IMR-90 (cell line): ENCODE results near the gene ROGDI. TPM values are rescaled to one million over a fixed set of nuclear protein-coding genes. Genes with fewer than 3 reads are reported as not detected.

ENCODE experiments used
- ATAC-seq: fragments of 200-7000 bp; cut with Tn5 transposase; 2 replicates; pipeline ENCODE4 v1.9.1; 2020; ENCODE audit warnings: low read depth, mild to moderate bottlenecking, moderate library complexity
- BruUV-seq: library from RNA; stranded (reverse); fragments of 400-500 nt; replicated peaks from 2 replicates; lab custom pipeline; 2021; lab: Mats Ljungman, UMichigan
- CTCF ChIA-PET: fragments of 300-600 bp; formaldehyde crosslinking; extraction: SDS; loops from one replicate; lab custom pipeline; 2021; ENCODE audit warnings: antibody characterized with exemption; lab: Yijun Ruan, JAX
- POLR2A ChIA-PET: fragments of 300-600 bp; sonication (Branson Sonifier 250); formaldehyde crosslinking; loops from one replicate; lab custom pipeline; 2022; ENCODE audit warnings: antibody characterized with exemption; ENCODE audit not compliant: unreplicated experiment; lab: Charles Lee
- DNase-seq: peaks from one replicate; pipeline ENCODE4 v3.0.0; 2013
- H2AFZ ChIP-seq: replicated peaks from 2 replicates; pipeline ENCODE3; 2013; ENCODE audit warnings: low read length, mild to moderate bottlenecking; ENCODE audit not compliant: poor library complexity
- H2AK5ac ChIP-seq: 2 replicates; pipeline ENCODE4 v1.6.1; 2013; ENCODE audit warnings: low read depth, low read length, inconsistent platforms
- H2AK9ac ChIP-seq: replicated peaks from 2 replicates; pipeline ENCODE3; 2013; ENCODE audit warnings: mild to moderate bottlenecking, low read depth, low read length, moderate library complexity; ENCODE audit not compliant: poor library complexity
- H2BK120ac ChIP-seq: 2 replicates; pipeline ENCODE4 v1.6.1; 2013; ENCODE audit warnings: low read depth, low read length, inconsistent platforms
- H2BK15ac ChIP-seq: 3 replicates; pipeline ENCODE4 v1.6.1; 2013; ENCODE audit warnings: low read depth, low read length, inconsistent platforms
- H2BK20ac ChIP-seq: 2 replicates; pipeline ENCODE4 v1.6.1; 2013; ENCODE audit warnings: low read depth, mild to moderate bottlenecking, inconsistent platforms, low read length, moderate library complexity
- H2BK5ac ChIP-seq: 2 replicates; pipeline ENCODE4 v1.6.1; 2013; ENCODE audit warnings: mild to moderate bottlenecking, low read depth, low read length, inconsistent platforms; ENCODE audit not compliant: poor library complexity, severe bottlenecking
- H3K14ac ChIP-seq: replicated peaks from 2 replicates; pipeline ENCODE4 v1.6.1; 2013; ENCODE audit warnings: low read depth, low read length, inconsistent platforms
- H3K18ac ChIP-seq: 2 replicates; pipeline ENCODE4 v1.6.1; 2013; ENCODE audit warnings: low read depth, low read length, control low read depth
- H3K23ac ChIP-seq: 2 replicates; pipeline ENCODE4 v1.6.1; 2013; ENCODE audit warnings: low read depth, low read length, inconsistent platforms
- H3K27ac ChIP-seq: 2 replicates; pipeline ENCODE4 v1.5.1; 2013; ENCODE audit warnings: mild to moderate bottlenecking, control low read depth, low read length; ENCODE audit not compliant: insufficient read depth
- H3K27me3 ChIP-seq: 2 replicates; pipeline ENCODE4 v1.6.1; 2013; ENCODE audit warnings: low read length; ENCODE audit not compliant: control insufficient read depth, insufficient read depth
- H3K36me3 ChIP-seq: 2 replicates; pipeline ENCODE4 v1.6.1; 2013; ENCODE audit warnings: low read length, mixed read lengths; ENCODE audit not compliant: control insufficient read depth, insufficient read depth
- H3K4ac ChIP-seq: 2 replicates; pipeline ENCODE4 v1.6.1; 2013; ENCODE audit warnings: low read depth, low read length, inconsistent platforms
- H3K4me1 ChIP-seq: 2 replicates; pipeline ENCODE4 v1.6.1; 2013; ENCODE audit warnings: low read length, mixed read lengths; ENCODE audit not compliant: control insufficient read depth, insufficient read depth
- H3K4me2 ChIP-seq: 2 replicates; pipeline ENCODE4 v1.6.1; 2013; ENCODE audit warnings: low read depth, mild to moderate bottlenecking, control low read depth, low read length, moderate library complexity
- H3K4me3 ChIP-seq: 2 replicates; pipeline ENCODE4 v1.5.1; 2013; ENCODE audit warnings: low read depth, mild to moderate bottlenecking, control low read depth, low read length, moderate library complexity; ENCODE audit not compliant: insufficient read depth
- H3K56ac ChIP-seq: 2 replicates; pipeline ENCODE4 v1.6.1; 2013; ENCODE audit warnings: low read length, inconsistent platforms; ENCODE audit not compliant: insufficient read depth; ENCODE audit errors: extremely low read depth
- H3K79me1 ChIP-seq, 2 experiments: 2 replicates each; pipeline ENCODE4 v1.6.1; 2013; ENCODE audit warnings: low read length in 2 of 2, inconsistent platforms in 1 of 2, low read depth in 1 of 2
- H3K9ac ChIP-seq: 2 replicates; pipeline ENCODE4 v1.6.1; 2013; ENCODE audit warnings: low read depth, low read length, control low read depth
- H3K9me1 ChIP-seq: 2 replicates; pipeline ENCODE4 v1.6.1; 2013; ENCODE audit warnings: low read length, inconsistent platforms; ENCODE audit not compliant: insufficient read depth
- H3K9me3 ChIP-seq: 2 replicates; pipeline ENCODE4 v1.6.1; 2013; ENCODE audit warnings: low read length; ENCODE audit not compliant: control insufficient read depth, insufficient read depth
- H4K20me1 ChIP-seq: 2 replicates; pipeline ENCODE4 v1.6.1; 2013; ENCODE audit warnings: low read length, inconsistent platforms; ENCODE audit not compliant: insufficient read depth
- H4K5ac ChIP-seq: 2 replicates; pipeline ENCODE4 v1.6.1; 2013; ENCODE audit warnings: mild to moderate bottlenecking, low read depth, low read length, control low read depth
- H4K8ac ChIP-seq, 2 experiments: 2 replicates each; pipeline ENCODE4 v1.6.1; 2013; ENCODE audit warnings: low read depth in 2 of 2, low read length in 2 of 2, control low read depth in 1 of 2, inconsistent platforms in 1 of 2
- H4K91ac ChIP-seq: 2 replicates; pipeline ENCODE4 v1.6.1; 2013; ENCODE audit warnings: low read depth, low read length, inconsistent platforms; ENCODE audit not compliant: insufficient read depth
- CEBPB ChIP-seq: IDR thresholded peaks from 2 replicates; pipeline ENCODE4 v1.6.1; 2012; ENCODE audit warnings: low read depth, low read length, improper control_type of control experiment
- CHD1 ChIP-seq: IDR thresholded peaks from 2 replicates; pipeline ENCODE4 v1.6.1; 2012; ENCODE audit warnings: low read depth, low read length, improper control_type of control experiment
- MXI1 ChIP-seq: IDR thresholded peaks from 2 replicates; pipeline ENCODE4 v1.6.1; 2012; ENCODE audit warnings: low read depth, mild to moderate bottlenecking, low read length, moderate library complexity, borderline replicate concordance
- NFE2L2 ChIP-seq: fragments of 150-350 bp; IDR thresholded peaks from 2 replicates; pipeline ENCODE4 v1.6.1; 2016; ENCODE audit warnings: low read depth, mild to moderate bottlenecking, low read length
- POLR2A ChIP-seq: IDR thresholded peaks from 2 replicates; pipeline ENCODE4 v1.6.1; 2012; ENCODE audit warnings: mild to moderate bottlenecking, low read depth, low read length
- RCOR1 ChIP-seq: IDR thresholded peaks from 2 replicates; pipeline ENCODE4 v1.6.1; 2012; ENCODE audit warnings: mild to moderate bottlenecking, low read length, improper control_type of control experiment; ENCODE audit not compliant: insufficient replicate concordance
- RFX5 ChIP-seq: IDR thresholded peaks from 2 replicates; pipeline ENCODE4 v1.8.0; 2012; ENCODE audit warnings: low read depth, mild to moderate bottlenecking, low read length, moderate library complexity
- WGBS, 2 experiments: methylation state at CpG; one replicate each; pipeline versions ENCODE4 v1.1.5 to v1.1.7; 2013; ENCODE audit warnings: missing lambda C conversion rate in 2 of 2; ENCODE audit not compliant: insufficient read length in 1 of 2; ENCODE audit errors: extremely low coverage in 2 of 2; 5-methylcytosine and 5-hydroxymethylcytosine counted together
- dilution Hi-C: fragments of 300-500 bp; cut with HindIII; formaldehyde crosslinking; loops from one replicate; pipeline ENCODE4 v1.14.3; 2018; ENCODE audit warnings: low sequenced_read_pairs; ENCODE audit not compliant: unreplicated experiment
- in situ Hi-C: fragments of 300-500 bp; cut with MboI; formaldehyde crosslinking; loops from 3 replicates; pipeline ENCODE4 v1.14.3; 2019; ENCODE audit warnings: low sequenced_read_pairs, inconsistent platforms, mixed read lengths
- intact Hi-C: fragments of 100-400 bp; cut with micrococcal nuclease; formaldehyde crosslinking; loops from 2 replicates; pipeline ENCODE4 v1.10.0; 2022
- polyA plus RNA-seq, 3 experiments: library from polyadenylated mRNA; depleted of rRNA; stranded (reverse); fragments of >200 nt; gene quantifications; 2 replicates each; pipeline ENCODE4 v1.2.3, GENCODE V29; 2012; ENCODE audit warnings: low replicate concordance in 1 of 3
- total RNA-seq: library from RNA; depleted of rRNA; stranded (reverse); fragments of >200 nt; gene quantifications from 2 replicates; pipeline ENCODE4 v1.2.3, GENCODE V29; 2012
- TF ChIP-seq, protein P1 (sequence below): fragments of 150-350 bp; IDR thresholded peaks from 2 replicates; pipeline ENCODE4 v1.6.1; 2017; ENCODE audit warnings: mild to moderate bottlenecking, antibody characterized with exemption, low read length, low read depth
- TF ChIP-seq, protein P2 (sequence below): conservative IDR thresholded peaks from 2 replicates; pipeline ENCODE4 v1.5.1; 2012; ENCODE audit warnings: mild to moderate bottlenecking, low read depth, low read length, improper control_type of control experiment

Gene ROGDI
- total and polyA plus RNA-seq, 2 of the 4 experiments (the other 2 are of a cell fraction) = 13.6 to 27.1 TPM

DNA sequence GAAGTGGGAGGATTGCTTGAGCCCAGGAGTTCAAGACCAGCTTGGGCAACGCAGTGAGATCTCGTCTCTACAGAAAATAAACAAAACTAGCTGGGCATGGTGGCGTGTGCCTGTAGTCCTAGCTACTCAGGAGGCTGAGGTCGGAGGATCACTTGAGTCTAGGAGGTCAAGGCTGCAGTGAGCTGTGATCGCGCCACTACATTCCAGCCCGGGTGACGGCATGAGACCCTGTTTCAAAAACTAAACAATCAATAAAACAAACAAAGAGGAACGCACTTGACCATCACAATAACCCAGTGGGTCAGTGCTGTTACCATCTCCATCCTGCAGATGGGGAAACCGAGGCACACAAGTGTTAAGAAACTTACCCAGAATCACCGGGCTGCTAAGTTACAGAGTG, 49.2 kb downstream of the ROGDI start:
- H4K91ac ChIP-seq = no peak overlapping the region
- ChIA-PET POLR2A (no interaction called here), CTCF (no interaction called here)
- H3K9ac ChIP-seq = no peak overlapping the region
- no peak overlapping the region for H2AK5ac ChIP-seq
- H4K8ac ChIP-seq = no peak overlapping the region
- no peak overlapping the region for H2AK9ac ChIP-seq
- no peak overlapping the region for H3K23ac ChIP-seq
- in situ Hi-C loops = no loop called here
- ATAC-seq (no peak), DNase-seq (no peak)
- H3K4me2 ChIP-seq = no peak overlapping the region
- H3K27me3 ChIP-seq = no peaks in the 10 kb centered on the region
- H3K9me3 ChIP-seq = peaks cover 4% of the 10 kb centered on the region
- dilution Hi-C loops = no loop called here
- no peak overlapping the region for H2BK5ac ChIP-seq
- H3K79me1 ChIP-seq = peaks cover 6 to 9% of the 10 kb centered on the region in 2 experiments; a peak in 3 of 4 replicates
- no peak overlapping the region for H2BK20ac ChIP-seq
- no peak overlapping the region for H3K4me3 ChIP-seq
- no peaks in the 10 kb centered on the region for H3K4me1 ChIP-seq
- peaks cover 52% of the 10 kb centered on the region for H3K36me3 ChIP-seq
- no peak overlapping the region for H2BK15ac ChIP-seq
- intact Hi-C loops = no loop called here
- no peak overlapping the region for H3K14ac ChIP-seq
- no peaks in the 10 kb centered on the region for H3K9me1 ChIP-seq
- no peak overlapping the region for H4K5ac ChIP-seq
- no peak overlapping the region for H3K18ac ChIP-seq
- WGBS, 2 experiments = 93% methylated on average over 3 of the region's 11 CpGs; no CpG with 5 or more reads in 1 of the 2 experiments
- no peak overlapping the region for H2BK120ac ChIP-seq
- H3K56ac ChIP-seq = no peak overlapping the region
- H3K4ac ChIP-seq = no peak overlapping the region
- BruUV-seq = no TSS peak
- H4K20me1 ChIP-seq = peaks cover 5% of the 10 kb centered on the region; the same call in 1 of the 2 replicates
- no peak overlapping the region for H3K27ac ChIP-seq
- TF ChIP-seq CEBPB (no peak), RCOR1 (no peak), MXI1 (no peak), CHD1 (no peak), NFE2L2 (no peak), RFX5 (no peak), POLR2A (no peak)
- TF ChIP-seq, protein P1, sequence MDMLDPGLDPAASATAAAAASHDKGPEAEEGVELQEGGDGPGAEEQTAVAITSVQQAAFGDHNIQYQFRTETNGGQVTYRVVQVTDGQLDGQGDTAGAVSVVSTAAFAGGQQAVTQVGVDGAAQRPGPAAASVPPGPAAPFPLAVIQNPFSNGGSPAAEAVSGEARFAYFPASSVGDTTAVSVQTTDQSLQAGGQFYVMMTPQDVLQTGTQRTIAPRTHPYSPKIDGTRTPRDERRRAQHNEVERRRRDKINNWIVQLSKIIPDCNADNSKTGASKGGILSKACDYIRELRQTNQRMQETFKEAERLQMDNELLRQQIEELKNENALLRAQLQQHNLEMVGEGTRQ = no peak
- TF ChIP-seq, protein P2, sequence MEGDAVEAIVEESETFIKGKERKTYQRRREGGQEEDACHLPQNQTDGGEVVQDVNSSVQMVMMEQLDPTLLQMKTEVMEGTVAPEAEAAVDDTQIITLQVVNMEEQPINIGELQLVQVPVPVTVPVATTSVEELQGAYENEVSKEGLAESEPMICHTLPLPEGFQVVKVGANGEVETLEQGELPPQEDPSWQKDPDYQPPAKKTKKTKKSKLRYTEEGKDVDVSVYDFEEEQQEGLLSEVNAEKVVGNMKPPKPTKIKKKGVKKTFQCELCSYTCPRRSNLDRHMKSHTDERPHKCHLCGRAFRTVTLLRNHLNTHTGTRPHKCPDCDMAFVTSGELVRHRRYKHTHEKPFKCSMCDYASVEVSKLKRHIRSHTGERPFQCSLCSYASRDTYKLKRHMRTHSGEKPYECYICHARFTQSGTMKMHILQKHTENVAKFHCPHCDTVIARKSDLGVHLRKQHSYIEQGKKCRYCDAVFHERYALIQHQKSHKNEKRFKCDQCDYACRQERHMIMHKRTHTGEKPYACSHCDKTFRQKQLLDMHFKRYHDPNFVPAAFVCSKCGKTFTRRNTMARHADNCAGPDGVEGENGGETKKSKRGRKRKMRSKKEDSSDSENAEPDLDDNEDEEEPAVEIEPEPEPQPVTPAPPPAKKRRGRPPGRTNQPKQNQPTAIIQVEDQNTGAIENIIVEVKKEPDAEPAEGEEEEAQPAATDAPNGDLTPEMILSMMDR = no peak
- H2AFZ ChIP-seq = no peak overlapping the region
